CD4-positive, alpha-beta T cell treated with Interleukin-10 for 1 hour (primary cell): ENCODE measurements around the gene KNG1.
A peak's percentile ranks its signal among the peaks of the same experiment; 100 is the strongest.

Experiments
- DNase-seq: peaks from one replicate; pipeline ENCODE4 v3.0.0-alpha.2; 2020

KNG1 gene

DNA sequence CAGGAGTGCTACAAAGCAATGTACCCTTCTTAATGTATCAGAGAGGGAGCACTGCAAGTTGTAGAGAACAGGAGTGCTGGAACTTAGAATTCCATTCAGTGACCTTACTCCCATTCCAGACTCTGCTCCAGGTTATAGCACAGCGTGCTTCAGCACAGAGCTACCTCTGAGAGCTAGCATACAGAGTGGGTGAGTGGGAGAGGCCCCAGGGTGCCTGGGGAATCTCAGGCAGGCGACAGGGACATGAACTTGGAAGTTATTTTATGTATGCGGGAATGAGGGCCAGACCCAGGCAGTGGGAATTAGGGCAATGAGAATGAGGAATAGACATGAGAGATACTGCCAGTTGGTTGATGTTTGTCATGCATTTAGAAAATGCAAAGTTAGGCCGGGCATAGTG, 3.7 kb upstream of the KNG1 start:
- no peak for DNase-seq

DNA sequence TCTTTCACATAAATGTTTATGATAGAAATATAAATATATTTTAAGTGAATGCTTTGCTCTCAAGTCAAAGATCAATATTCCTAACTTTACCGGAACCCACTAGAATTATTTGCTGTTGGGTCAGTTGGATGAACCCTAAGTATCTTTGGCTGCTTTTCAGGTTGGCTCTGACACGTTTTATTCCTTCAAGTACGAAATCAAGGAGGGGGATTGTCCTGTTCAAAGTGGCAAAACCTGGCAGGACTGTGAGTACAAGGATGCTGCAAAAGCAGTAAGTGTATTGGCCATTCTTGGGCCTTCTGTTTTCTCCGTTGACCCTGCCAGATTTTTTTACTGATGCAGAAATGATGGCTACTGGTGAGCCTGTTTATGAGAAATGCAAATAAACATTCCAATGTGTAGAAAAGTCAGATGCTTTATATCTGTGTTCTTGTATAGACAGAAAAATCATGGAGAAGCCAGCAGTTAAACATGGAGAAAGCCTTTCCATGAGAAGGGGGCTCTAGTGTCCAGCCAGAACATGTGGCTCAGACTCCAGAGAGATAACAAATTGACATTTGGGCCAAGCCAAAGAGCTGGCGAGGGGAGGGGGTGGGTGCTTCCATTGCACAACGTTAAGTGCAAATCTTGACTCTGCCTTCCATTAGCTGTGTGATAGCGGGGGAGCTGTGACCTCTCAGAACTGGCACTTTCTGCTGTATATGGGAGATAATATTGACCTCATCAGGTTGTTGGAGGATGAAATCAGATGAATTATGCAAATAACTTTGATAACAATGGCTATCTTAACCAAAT, 3.0 kb downstream of the KNG1 start:
- DNase-seq, result no peak

DNA sequence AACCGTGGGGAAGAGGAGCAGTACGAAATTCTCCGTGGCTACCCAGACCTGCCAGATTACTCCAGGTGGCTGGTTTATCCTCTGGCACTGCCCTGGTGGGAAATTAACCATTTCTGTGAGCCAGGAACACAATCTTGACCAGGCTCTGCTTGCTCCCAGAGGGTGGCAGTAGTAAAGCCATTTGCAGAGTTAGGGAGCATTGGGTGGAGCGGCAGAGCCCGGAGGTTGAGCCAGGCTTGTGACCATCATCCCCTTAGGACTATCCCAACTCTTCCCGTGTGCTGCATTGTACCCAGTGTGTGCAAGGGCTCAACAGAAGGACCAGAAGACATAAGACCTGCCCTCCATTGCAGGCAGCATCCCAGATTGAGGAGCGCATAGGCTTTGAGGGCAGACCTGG, 5.3 kb downstream of the KNG1 start:
- DNase-seq, result no peak

DNA sequence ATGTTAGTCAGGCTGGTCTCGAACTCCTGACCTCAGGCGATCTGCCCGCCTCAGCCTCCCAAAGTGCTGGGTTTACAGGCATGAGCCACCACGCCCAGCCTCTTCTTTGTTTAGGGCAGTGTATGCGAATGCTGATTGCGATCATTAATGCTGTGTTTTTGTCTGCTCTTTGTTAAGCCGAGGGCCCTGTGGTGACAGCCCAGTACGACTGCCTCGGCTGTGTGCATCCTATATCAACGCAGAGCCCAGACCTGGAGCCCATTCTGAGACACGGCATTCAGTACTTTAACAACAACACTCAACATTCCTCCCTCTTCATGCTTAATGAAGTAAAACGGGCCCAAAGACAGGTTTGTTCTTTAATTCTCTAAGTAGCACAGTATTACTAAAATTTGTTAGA, 7.8 kb downstream of the KNG1 start:
- no peak for DNase-seq

DNA sequence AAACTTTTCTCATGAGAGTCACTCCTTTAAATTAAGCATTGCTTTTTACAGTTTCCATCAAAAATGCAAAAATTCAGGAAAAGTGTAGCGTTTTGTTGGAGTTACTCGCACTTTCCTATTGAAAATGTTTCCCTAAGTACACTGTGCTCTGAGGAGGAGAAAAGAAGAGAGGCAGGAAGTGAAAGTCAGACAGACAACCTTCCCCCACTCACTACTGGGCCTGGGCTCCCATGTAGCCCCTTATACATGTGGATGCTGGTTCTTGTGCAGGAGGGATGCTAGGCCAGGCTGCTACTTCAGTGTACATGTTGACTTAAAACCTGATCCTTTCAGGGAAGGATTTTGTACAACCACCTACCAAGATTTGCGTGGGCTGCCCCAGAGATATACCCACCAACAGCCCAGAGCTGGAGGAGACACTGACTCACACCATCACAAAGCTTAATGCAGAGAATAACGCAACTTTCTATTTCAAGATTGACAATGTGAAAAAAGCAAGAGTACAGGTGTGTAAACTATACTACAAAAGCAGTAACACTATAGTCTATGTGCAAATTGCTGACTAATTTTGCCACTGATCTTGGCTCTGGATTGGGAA, 15.1 kb downstream of the KNG1 start:
- DNase-seq, result no peak

DNA sequence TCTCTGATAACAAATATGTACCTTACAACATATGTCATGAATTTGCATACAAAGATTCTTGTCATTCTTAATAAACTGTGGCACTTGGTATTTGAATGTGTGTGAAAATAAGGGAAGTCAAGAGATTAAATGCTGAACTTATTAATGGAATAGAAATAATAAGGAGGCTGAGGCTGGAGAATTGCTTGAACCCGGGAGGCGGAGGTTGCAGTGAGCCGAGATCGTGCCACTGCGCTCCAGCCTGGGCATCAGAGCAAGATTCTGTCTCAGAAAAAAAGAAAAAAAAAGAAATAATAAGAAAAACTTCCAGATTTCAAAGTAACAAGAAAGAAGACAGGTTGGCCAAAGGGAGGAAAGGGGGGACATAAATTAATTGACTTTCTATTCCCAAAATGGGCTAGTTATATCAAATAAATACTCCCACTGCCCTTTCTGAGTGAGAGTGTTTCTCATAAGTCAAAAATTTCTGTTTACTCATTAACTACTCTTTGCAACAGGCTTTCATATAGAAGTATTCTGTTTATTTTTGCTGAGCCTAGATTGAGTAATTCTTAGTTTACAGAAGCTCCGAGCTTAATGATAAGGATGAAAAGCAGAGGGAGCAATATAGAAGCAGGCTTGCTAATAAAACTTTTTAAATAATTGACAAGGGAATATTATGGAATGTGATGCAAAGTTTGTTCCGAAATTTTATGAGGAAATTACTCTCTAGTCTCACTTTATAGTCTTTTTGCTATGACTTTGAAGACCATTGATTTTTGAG, 25.6 kb downstream of the KNG1 start:
- no peak for DNase-seq

DNA sequence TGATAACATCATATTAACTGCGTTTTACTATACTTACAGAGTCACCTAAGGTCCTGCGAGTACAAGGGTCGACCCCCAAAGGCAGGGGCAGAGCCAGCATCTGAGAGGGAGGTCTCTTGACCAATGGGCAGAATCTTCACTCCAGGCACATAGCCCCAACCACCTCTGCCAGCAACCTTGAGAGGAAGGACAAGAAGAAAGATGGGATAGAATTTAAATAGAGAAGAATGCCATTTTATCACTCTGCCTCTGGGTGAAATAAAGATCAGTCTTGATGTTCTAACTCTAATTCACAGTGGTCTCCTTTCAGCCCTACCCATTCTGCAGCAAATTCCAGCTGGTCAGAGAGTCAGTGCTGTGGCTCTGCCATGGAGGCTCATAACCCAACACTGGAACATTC, 26.5 kb downstream of the KNG1 start:
- DNase-seq, result no peak

DNA sequence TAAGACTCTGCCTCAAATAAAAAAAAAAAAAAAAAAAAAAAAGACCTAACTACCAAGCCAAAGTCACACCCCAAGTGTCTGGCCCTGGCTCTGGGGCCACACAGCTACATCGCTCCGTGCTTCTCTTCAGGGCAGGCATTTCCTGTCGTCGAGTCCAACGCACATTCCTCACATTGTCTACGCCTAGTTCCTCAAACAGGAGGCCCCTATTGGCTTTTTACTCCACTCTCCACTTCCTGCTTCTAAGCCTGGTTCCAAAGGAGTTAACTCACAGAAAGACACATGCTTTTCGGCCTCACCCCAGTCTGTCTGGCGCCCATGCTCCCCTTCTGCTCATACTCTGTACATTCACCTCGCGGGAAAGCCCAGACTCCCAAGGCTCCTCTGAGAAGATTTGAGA, 28.8 kb downstream of the KNG1 start:
- DNase-seq, result peak; percentile 2

DNA sequence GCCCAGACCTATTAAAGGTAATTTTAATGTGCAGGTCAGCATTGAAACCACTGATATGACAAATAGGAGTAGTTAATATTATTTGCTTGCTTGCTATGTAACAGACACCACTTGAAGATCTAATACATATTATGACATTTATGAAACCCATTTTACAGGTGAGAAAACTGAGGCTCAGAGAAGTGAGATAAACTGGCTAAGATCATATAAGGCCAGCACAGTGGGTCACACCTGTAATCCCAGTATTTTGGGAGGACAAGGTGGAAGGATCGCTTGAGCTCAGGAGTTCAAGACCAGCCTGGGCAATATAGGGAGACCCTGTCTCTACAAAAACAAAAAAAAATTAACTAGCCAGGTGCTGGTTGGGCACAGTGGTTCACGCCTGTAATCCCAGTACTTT, 33.2 kb downstream of the KNG1 start:
- DNase-seq, result no peak

DNA sequence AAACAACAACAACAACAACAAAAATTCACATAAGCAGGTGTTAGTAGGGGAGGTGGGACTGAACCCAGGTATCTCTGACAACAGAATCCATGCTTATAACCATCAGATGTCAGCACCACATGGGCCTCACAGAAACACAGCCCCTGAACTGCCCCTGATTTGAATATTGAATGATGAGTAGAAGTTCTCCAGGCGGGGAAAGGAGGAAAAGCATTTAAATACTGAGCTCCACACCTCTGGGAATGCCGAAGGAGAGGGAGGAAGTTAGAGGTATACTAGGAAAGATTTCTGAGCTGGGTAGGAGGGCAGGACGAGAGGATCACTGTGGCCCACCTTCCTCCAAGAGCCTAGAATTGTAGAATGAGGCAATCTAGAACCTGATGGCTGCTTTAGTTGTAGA, 34.3 kb downstream of the KNG1 start:
- DNase-seq, result no peak

DNA sequence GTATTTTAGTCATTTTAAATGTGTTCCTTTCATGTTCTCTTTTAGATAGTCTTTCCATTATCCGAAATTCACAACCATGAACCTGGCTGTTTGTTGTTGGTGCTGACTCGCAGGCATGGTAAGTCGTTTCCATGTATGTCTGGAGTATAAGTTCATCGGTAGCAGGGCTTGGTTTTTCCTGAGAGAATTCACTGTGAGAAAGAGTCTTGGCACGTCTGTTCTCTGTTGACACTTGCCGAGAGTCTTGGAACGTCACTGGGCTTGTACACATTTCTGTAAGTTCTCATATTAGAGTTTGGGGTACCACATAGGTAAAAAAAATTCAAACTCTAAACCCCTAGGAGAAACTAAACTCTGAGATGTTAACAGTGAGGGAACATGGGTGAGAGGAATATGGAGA, 36.8 kb downstream of the KNG1 start:
- no peak for DNase-seq

DNA sequence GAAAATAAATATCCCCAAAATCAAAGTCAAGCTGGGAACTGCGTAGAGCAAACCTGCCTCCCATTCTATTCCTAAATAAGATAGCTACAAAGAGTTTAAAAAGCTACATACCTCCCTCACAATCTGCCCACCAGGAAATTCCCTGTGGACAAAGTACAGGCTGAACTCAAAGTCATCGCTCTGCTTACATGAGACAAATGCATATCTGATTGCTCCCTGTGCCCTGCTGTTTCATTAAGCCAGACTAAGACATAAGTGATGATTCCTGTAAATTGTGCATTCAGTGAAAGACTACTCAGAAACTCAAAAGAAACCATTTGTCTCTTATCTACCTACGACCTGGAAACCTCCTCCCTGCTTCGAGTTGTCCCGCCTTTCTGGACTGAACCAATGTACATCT, 37.7 kb downstream of the KNG1 start:
- DNase-seq, result no peak

DNA sequence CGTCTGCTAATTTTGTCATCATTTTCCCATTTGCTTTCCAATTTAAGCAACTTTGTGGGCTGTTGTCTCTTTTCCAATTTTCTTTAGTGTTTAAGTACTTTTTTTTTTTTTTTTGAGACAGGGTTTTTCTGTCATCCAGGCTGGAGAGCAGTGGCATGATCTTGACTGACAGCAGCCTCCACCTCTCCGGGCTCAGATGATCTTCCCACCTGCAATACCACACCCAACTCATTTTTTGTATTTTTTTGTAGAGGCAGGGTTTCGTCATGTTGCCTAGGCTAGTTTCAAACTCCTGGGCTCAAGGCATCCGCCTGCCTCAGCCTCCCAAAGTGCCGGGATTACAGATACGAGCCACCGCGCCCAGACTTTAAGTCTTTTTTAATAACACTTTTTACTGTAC, 40.1 kb downstream of the KNG1 start:
- no peak for DNase-seq

DNA sequence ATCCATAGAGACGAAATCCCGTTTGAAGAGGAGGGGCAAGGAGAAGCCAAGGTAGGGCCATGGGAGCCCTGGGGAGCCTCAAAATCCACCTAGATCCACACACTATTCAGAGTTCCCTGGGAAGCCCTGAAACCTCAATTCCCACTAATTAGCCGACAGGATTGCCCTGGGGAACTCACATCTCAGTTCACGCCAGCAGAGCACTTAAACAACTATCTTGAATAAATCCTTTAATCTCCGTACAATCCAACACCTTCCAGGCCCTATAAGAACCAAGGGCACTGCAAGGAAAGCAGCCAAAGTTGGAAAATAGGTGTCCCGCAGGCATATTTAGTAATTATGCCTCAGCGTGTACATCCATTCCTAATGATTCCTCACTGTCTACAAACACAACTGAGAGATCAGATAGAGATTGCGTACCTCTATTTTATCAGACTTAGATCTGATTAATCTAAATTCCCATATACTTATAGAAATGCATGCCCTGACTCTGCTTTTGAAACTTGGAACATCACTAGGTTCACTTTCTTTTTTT, 40.6 kb downstream of the KNG1 start:
- DNase-seq, result no peak

DNA sequence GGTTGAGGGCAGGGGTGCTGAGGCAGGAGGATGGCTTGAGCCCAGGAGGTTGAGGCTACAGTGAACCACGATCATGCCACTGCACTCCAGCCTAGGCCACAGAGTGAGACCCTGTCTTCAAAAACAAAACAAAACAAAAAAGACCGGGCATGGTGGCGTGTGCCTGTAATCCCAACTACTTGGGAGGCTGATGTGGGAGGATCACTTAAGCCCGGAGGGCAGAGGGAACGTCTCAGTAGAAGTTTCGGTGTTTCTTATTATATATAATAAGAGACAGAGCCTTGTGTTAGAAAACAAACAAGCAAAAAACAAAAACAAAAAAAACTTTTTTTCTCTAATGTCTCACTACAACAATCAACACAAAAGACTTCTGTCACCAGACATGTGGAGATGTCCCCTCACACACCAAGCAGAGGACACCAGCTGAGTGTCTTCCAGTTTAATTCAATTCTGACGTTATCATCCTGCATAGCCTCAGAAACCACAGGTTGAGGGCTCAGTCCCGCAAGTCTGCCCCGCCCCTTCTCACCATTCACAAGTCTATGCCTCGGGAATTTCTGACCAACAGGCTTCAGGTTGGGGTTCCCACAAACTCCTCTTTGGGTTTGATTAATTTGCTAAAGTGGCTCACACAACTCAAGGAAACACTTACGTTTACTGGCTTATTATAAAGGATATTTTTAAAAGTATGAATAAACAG, 42.2 kb downstream of the KNG1 start:
- DNase-seq, result no peak

DNA sequence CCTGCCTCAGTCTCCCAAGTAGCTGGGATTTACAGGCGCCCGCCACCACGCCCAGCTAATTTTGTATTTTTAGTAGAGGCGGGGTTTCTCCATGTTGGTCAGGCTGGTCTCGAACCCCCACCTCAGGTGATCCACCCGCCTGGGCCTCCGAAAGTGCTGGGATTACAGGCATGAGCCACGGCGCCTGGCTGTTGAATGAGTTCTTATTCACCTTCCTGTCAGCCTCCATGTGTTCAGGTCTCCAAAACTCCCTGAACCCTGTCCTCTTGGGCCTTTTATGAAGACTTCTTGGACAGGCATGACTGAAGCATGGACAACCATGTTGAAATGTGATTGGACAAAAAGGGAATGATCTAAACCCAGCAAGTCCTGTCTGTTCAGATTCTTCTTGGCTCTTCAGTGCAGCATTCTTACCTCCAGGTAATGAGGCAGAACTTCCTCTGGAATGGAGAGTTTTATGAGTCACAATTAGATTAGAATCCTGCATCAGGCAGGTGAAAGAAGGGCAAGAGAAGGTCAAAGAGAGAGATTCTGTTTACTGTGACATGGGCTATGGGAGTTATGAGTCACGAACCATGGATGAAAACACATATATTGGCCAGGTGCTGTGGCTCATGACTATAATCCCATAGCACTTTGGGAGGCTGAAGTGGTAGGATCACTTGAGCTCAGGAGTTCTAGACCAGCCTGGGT, 43.1 kb downstream of the KNG1 start:
- DNase-seq, result no peak

DNA sequence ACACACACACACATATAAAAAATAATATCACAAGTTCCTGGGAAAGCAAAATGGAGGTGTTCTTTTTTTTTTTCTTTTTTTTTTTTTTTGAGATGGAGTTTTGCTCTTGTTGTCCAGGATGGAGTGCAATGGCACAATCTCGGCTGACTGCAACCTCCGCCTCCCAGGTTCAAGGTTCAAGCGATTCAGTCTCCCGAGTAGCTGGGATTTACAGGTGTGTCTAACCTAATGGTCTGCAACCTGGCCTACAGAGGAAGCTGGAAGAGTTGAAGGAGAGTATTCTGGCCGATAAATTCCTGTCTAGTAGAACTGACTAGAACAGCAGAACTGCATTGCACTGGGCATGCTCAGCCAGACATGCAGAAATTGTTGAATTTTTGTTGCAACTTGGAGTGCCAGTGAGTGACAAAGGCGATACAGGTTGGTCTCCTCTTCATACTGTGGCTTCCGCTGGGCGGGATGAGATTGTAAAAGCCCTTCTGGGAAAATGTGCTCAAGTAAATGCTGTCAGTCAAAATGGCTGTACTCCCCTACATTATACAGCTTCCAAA, 43.8 kb downstream of the KNG1 start:
- no peak for DNase-seq

DNA sequence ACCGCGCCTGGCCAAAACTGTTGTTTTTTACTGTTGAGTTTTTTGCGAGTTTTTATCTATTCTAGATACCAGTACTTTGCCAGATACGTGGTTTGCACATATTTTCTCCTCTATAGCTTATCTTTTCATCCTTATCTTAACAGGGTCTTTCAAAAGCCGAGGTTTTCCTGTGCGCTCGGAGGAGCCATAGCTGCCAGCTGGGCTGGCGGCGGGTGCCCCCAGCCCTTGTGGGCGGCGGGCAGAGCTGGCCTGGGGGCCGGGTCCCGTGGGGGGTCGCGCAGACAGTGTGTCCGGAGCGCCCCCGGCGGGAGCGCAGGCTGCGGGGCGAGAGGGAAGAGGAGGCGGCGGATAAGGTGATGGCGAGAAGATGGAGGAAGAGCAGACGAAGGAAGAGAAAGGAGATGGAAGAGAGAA, 55.1 kb downstream of the KNG1 start:
- no peak for DNase-seq

DNA sequence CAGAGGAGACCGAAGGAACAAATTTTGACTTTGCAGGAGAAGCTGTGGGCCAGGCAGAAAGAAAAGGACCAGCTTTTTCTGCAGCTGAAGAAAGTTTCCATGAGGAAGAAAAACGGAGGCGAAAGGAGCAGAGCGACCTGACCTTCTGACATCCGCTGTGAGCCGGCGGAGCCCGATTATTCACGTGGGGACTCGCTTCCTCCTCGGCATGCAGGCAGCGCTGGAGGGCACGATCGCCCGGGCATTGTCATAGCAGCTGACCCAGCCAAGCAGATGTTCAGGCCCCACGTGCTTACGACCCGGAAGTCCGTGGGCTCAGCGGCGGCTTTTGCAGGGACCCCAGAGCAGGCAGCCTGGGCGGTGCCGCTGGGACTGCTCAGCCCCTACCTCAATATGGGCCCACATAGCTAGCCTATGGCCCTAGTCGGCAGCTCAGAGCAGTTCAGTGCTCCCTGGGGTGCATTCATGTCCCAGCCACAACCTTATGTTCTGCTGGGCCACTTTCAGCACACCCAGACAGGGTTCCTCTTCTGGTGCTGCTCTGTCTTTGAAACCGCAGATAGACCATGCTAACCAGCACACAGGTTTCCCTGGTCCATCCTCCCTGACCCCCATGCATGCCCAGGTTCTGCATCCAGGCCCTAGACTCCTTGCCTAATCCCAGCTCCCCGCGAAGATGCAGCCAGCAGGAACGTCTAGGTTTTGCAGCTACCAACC, 55.7 kb downstream of the KNG1 start:
- DNase-seq, result peak; percentile 63

DNA sequence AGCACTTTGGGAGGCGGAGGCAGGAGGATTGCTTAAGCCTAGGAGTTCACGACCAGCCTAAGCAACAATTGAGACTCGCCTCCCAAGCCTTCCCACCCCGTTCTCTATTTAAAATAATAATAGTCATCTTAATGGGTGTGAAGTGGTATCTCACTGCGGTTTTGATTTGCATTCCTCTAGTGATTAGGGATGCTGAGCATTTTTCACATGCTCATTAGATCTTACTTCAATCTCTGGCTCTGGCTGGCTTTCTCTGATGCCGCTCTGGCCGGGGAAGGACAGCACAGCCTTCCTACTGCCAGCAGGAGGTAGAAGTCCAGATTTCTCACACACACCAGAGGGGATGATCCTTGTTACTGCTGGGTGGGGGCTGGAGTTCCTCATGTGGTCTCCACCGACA, 58.8 kb downstream of the KNG1 start:
- no peak for DNase-seq

DNA sequence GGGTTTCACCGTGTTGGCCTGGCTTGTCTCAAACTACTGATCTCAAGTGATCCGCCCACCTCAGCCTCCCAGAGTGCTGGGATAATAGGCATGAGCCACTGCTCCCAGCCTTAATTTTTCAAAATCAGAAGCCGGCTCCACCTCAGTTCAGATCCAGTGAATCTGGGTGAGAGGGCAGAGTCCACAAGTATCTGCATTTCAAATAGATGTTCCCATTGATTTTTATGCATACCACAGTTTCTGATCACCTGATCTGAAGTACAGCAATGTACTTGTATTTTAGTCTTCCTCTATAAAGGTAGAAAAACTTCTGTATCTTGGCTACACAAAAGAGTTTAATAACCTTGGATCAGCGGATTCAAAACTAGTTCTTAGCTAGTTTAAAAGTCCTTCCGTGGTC, 62.0 kb downstream of the KNG1 start:
- no peak for DNase-seq
